Natural killer cell (primary cell): Measurements from ENCODE around the gene DMRTB1. TPM values are rescaled to one million over a fixed set of nuclear protein-coding genes. Genes with fewer than 3 reads are reported as not detected.

Experiments used
- ATAC-seq, 3 donors: fragments of 150-1000 bp in 2 of 3; fragments of 200-7000 bp in 1 of 3; cut with Tn5 transposase; 1 replicate in 1 of 3; 2 replicates in 2 of 3; pipeline ENCODE4 v1.10.0; 2021; ENCODE audit warnings: mild to moderate bottlenecking in 2 of 3, moderate library complexity in 2 of 3
- DNase-seq, 2 donors: peaks; one replicate each; pipeline versions ENCODE4 v3.0.0 to v3.0.0-alpha.2; 2013 to 2021; ENCODE audit warnings: mixed read lengths in 1 of 2
- H3K27ac ChIP-seq: one replicate; pipeline ENCODE4 v1.5.1; 2013; ENCODE audit warnings: mild to moderate bottlenecking, low read length
- H3K27me3 ChIP-seq: one replicate; pipeline ENCODE4 v1.6.1; 2013; ENCODE audit warnings: low read length; ENCODE audit not compliant: control insufficient read depth, insufficient read depth
- H3K36me3 ChIP-seq: one replicate; pipeline ENCODE4 v1.6.1; 2013; ENCODE audit warnings: low read length; ENCODE audit not compliant: control insufficient read depth, insufficient read depth
- H3K4me1 ChIP-seq: one replicate; pipeline ENCODE4 v1.6.1; 2013; ENCODE audit warnings: low read length; ENCODE audit not compliant: control insufficient read depth, insufficient read depth
- H3K4me3 ChIP-seq: one replicate; pipeline ENCODE4 v1.5.1; 2013; ENCODE audit warnings: low read length
- H3K9me3 ChIP-seq: one replicate; pipeline ENCODE4 v1.6.1; 2013; ENCODE audit warnings: low read length; ENCODE audit not compliant: control insufficient read depth, insufficient read depth
- H3K27ac Mint-ChIP-seq, 2 donors: one replicate each; pipeline ENCODE4 v1.8.0; 2022; ENCODE audit warnings: mild to moderate bottlenecking in 2 of 2, mixed read lengths in 2 of 2, moderate library complexity in 1 of 2
- H3K27me3 Mint-ChIP-seq, 2 donors: one replicate each; pipeline ENCODE4 v1.8.0; 2022; ENCODE audit warnings: low read depth in 2 of 2, mixed read lengths in 2 of 2
- H3K36me3 Mint-ChIP-seq: one replicate; pipeline ENCODE4 v1.8.0; 2022; ENCODE audit warnings: mixed read lengths
- H3K4me1 Mint-ChIP-seq, 2 donors: one replicate each; pipeline ENCODE4 v1.8.0; 2022; ENCODE audit warnings: mixed read lengths in 2 of 2
- H3K4me3 Mint-ChIP-seq: one replicate; pipeline ENCODE4 v1.8.0; 2022; ENCODE audit warnings: mild to moderate bottlenecking, moderate library complexity, mixed read lengths
- H3K9me3 Mint-ChIP-seq, 2 donors: one replicate each; pipeline ENCODE4 v1.8.0; 2022; ENCODE audit warnings: mixed read lengths in 2 of 2
- CTCF ChIP-seq: fragments of 200-600 bp; IDR thresholded peaks from one replicate; pipeline ENCODE4 v1.8.0; 2022; ENCODE audit warnings: antibody characterized with exemption
- WGBS: methylation state at CpG from one replicate; pipeline ENCODE4 v1.1.7; 2013; ENCODE audit warnings: missing lambda C conversion rate; ENCODE audit not compliant: insufficient coverage; 5-methylcytosine and 5-hydroxymethylcytosine counted together
- intact Hi-C: fragments of 100-400 bp; cut with micrococcal nuclease; formaldehyde crosslinking; loops from one replicate; pipeline ENCODE4 v1.14.2; 2022
- total RNA-seq, 4 donors: library from RNA; stranded (reverse); fragments of 120-200 nt in 1 of 4; gene quantifications; one replicate each; pipeline versions ENCODE4 v1.2.3 to v1.2.4, GENCODE V29; 2013 to 2022

Gene DMRTB1
- total RNA-seq, 3 donors from 2014 or later (not counting 1 experiment from before 2014, with no cell fraction given), result not detected

GRCh38 chr1:53420341-53420740, 38.9 kb upstream of the DMRTB1 start:
- Histone ChIP-seq H3K27me3 (no peaks in the 10 kb centered on the region), H3K4me1 (peaks cover 6% of the 10 kb centered on the region), H3K36me3 (no peaks in the 10 kb centered on the region), H3K4me3 (no peak overlapping the region), H3K27ac (no peak overlapping the region), H3K9me3 (no peaks in the 10 kb centered on the region)
- no peak for ATAC-seq
- peaks cover 11 to 32% of the 10 kb centered on the region in 2 donors for H3K27me3 Mint-ChIP-seq
- no peaks in the 10 kb centered on the region for H3K36me3 Mint-ChIP-seq
- H3K27ac Mint-ChIP-seq, result no peak overlapping the region
- no peaks in the 10 kb centered on the region for H3K4me1 Mint-ChIP-seq
- H3K4me3 Mint-ChIP-seq, result no peak overlapping the region
- DNase-seq, result no peak
- no peak for TF ChIP-seq CTCF
- no peaks in the 10 kb centered on the region for H3K9me3 Mint-ChIP-seq
- intact Hi-C loops, result no loop called here
- WGBS, result 100% methylated on average over 1 of the region's 2 CpGs

- Histone ChIP-seq H3K27ac (no peak overlapping the region), H3K9me3 (no peaks in the 10 kb centered on the region), H3K4me1 (peaks cover 4% of the 10 kb centered on the region), H3K36me3 (no peaks in the 10 kb centered on the region), H3K4me3 (no peak overlapping the region), H3K27me3 (no peaks in the 10 kb centered on the region)
- no peak overlapping the region for H3K27ac Mint-ChIP-seq
- intact Hi-C loops, result no loop called here
- ATAC-seq (no peak), DNase-seq (no peak)
- H3K4me1 Mint-ChIP-seq, result no peaks in the 10 kb centered on the region
- no peak for TF ChIP-seq CTCF
- no peak overlapping the region for H3K4me3 Mint-ChIP-seq
- no peaks in the 10 kb centered on the region for H3K9me3 Mint-ChIP-seq
- WGBS, result 100% methylated on average over 1 of the region's 1 CpG
- peaks cover 13 to 36% of the 10 kb centered on the region in 2 donors for H3K27me3 Mint-ChIP-seq
- H3K36me3 Mint-ChIP-seq, result no peaks in the 10 kb centered on the region
Observed at GRCh38 chr1:53421208-53421607, 38.0 kb upstream of the DMRTB1 start.

GRCh38 chr1:53430261-53430660, 28.9 kb upstream of the DMRTB1 start:
- Histone ChIP-seq H3K4me3 (no peak overlapping the region), H3K9me3 (no peaks in the 10 kb centered on the region), H3K27ac (no peak overlapping the region), H3K27me3 (no peaks in the 10 kb centered on the region), H3K36me3 (no peaks in the 10 kb centered on the region), H3K4me1 (no peaks in the 10 kb centered on the region)
- TF ChIP-seq CTCF, result no peak
- peaks cover 23 to 32% of the 10 kb centered on the region in 2 donors for H3K27me3 Mint-ChIP-seq
- H3K36me3 Mint-ChIP-seq, result no peaks in the 10 kb centered on the region
- ATAC-seq (no peak), DNase-seq (no peak)
- WGBS, result 91% methylated on average over 4 of the region's 5 CpGs
- H3K27ac Mint-ChIP-seq, result no peak overlapping the region
- H3K4me3 Mint-ChIP-seq, result no peak overlapping the region
- H3K4me1 Mint-ChIP-seq, result no peaks in the 10 kb centered on the region
- no peaks in the 10 kb centered on the region for H3K9me3 Mint-ChIP-seq
- intact Hi-C loops, result no loop called here

- Histone ChIP-seq H3K9me3 (no peaks in the 10 kb centered on the region), H3K36me3 (no peaks in the 10 kb centered on the region), H3K27me3 (peaks cover under 1% of the 10 kb centered on the region), H3K4me1 (no peaks in the 10 kb centered on the region), H3K27ac (no peak overlapping the region), H3K4me3 (no peak overlapping the region)
- H3K36me3 Mint-ChIP-seq, result no peaks in the 10 kb centered on the region
- H3K27ac Mint-ChIP-seq, result no peak overlapping the region
- H3K4me1 Mint-ChIP-seq, result no peaks in the 10 kb centered on the region
- DNase-seq (no peak), ATAC-seq (no peak)
- peaks cover 20 to 27% of the 10 kb centered on the region in 2 donors for H3K27me3 Mint-ChIP-seq
- no peaks in the 10 kb centered on the region for H3K9me3 Mint-ChIP-seq
- TF ChIP-seq CTCF, result no peak
- H3K4me3 Mint-ChIP-seq, result no peak overlapping the region
- intact Hi-C loops, result no loop called here
Observed at GRCh38 chr1:53430779-53431178, 28.4 kb upstream of the DMRTB1 start.
